ENCODE data around the gene RTN1.

- TF ChIP-seq, protein P1, sequence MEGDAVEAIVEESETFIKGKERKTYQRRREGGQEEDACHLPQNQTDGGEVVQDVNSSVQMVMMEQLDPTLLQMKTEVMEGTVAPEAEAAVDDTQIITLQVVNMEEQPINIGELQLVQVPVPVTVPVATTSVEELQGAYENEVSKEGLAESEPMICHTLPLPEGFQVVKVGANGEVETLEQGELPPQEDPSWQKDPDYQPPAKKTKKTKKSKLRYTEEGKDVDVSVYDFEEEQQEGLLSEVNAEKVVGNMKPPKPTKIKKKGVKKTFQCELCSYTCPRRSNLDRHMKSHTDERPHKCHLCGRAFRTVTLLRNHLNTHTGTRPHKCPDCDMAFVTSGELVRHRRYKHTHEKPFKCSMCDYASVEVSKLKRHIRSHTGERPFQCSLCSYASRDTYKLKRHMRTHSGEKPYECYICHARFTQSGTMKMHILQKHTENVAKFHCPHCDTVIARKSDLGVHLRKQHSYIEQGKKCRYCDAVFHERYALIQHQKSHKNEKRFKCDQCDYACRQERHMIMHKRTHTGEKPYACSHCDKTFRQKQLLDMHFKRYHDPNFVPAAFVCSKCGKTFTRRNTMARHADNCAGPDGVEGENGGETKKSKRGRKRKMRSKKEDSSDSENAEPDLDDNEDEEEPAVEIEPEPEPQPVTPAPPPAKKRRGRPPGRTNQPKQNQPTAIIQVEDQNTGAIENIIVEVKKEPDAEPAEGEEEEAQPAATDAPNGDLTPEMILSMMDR (IDR thresholded peaks at IDR 0.05; ENCODE audit: poor library complexity), result no peak
- no peak for TF ChIP-seq EZH2 (IDR thresholded peaks at IDR 0.05; ENCODE audit: borderline replicate concordance)
- TF ChIP-seq EZH2phosphoT487 (IDR thresholded peaks at IDR 0.05; ENCODE audit: low read depth, severe bottlenecking, unreplicated experiment), result no peak
These were observed 190.7 kb downstream of the RTN1 start for GRCh38 chr14:59679872-59680271.
